Heart left ventricle (tissue), 13 donors: Measurements from ENCODE around the gene WWTR1.

Experiments used
- POLR2A ChIP-seq, 2 donors: fragments of 450-650 bp; IDR thresholded peaks; one replicate each; pipeline ENCODE4 v1.6.1; 2017; ENCODE audit warnings: antibody characterized with exemption in 2 of 2, mild to moderate bottlenecking in 2 of 2, moderate library complexity in 2 of 2
- TF ChIP-seq, protein P1 (sequence below), 12 donors: fragments of 200-600 bp; sonication (generic) in 4 of 12; IDR thresholded peaks; one replicate each; pipeline versions ENCODE4 v1.5.0 to v1.8.0; 2018 to 2022; ENCODE audit warnings: antibody characterized with exemption in 12 of 12, mild to moderate bottlenecking in 5 of 12
- donor health status: ischemic (EF 13 %, LVEDD 7.1; RV severe dilation, severe dysfunction).
- donor health status: DM: no; HTN: yes; CAD: no.
- donor health status: DM: no; HTN: no; CAD: no.
- donor health status: ischemic (EF 25% LVEDD 6.9; RV normal size, moderate dysfunction).
- donor health status: ischemic (EF 25% LVEDD 5.7; RV mildly dilated, moderate dysfunction).
- donor health status: ischemic (EF 35%, LVEDD 5.7; RV mildly dilated, moderate dysfunction).
- donor health status: nonischemic (EF 11% LVEDD 7.7; RV severe dilation, severe dysfunction).
- donor health status: DM: yes; HTN: yes; CAD: no.
- donor health status: PGD.
- donor health status: ischemic (EF 29% LVEDD 5.4; RV normal size, mild dysfunction).
- donor health status: nonischemic (EF 23%, LVEDD 6.1; RV moderate dilation, normal function).

DNA sequence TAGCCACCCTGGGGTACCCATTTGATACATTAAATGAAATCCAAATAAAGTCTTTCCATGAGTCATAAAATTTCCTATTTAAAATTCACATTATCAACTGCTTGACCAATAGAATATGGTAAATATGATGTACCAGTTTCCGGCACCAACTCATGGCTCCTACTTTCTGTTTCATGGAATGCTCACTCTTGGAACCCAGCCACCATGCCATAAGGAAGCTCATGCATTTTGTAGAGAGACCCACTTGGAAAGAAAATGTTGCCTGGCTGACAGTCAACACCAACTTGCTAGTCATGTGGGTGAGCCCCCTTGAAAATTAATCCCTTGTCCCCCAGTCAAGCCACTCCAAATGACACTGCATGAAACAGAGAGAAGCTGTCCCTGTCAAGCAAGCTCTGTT, 57.2 kb downstream of the WWTR1 start:
- TF ChIP-seq, protein P1, sequence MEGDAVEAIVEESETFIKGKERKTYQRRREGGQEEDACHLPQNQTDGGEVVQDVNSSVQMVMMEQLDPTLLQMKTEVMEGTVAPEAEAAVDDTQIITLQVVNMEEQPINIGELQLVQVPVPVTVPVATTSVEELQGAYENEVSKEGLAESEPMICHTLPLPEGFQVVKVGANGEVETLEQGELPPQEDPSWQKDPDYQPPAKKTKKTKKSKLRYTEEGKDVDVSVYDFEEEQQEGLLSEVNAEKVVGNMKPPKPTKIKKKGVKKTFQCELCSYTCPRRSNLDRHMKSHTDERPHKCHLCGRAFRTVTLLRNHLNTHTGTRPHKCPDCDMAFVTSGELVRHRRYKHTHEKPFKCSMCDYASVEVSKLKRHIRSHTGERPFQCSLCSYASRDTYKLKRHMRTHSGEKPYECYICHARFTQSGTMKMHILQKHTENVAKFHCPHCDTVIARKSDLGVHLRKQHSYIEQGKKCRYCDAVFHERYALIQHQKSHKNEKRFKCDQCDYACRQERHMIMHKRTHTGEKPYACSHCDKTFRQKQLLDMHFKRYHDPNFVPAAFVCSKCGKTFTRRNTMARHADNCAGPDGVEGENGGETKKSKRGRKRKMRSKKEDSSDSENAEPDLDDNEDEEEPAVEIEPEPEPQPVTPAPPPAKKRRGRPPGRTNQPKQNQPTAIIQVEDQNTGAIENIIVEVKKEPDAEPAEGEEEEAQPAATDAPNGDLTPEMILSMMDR (IDR thresholded peaks at IDR 0.05): no peak
- no peak for TF ChIP-seq POLR2A (IDR thresholded peaks at IDR 0.05)
